ENCODE measurements around the gene TTYH2.

Gene TTYH2

GRCh38 chr17:74295625-74296547 lies 82.5 kb downstream of the TTYH2 start:
- no peak overlapping the region for H3K4me3 Mint-ChIP-seq
- H3K9me3 Mint-ChIP-seq = peaks cover 2% of the 10 kb centered on the region
- H3K27me3 Mint-ChIP-seq (ENCODE audit: low read depth) = peaks cover 19% of the 10 kb centered on the region
- H3K4me1 Mint-ChIP-seq = peaks cover 32% of the 10 kb centered on the region
- H3K27ac Mint-ChIP-seq = peak overlapping the region; percentile 11 to 34 (median 27)
- no peak for TF ChIP-seq CTCF (IDR thresholded peaks at IDR 0.05; ENCODE audit: unreplicated experiment in 3 of 3)
- H3K36me3 Mint-ChIP-seq (ENCODE audit: low read depth) = no peaks in the 10 kb centered on the region

- no peaks in the 10 kb centered on the region for H3K36me3 Mint-ChIP-seq (ENCODE audit: low read depth)
- peaks cover 2% of the 10 kb centered on the region for H3K9me3 Mint-ChIP-seq
- peak overlapping the region; percentile 11 to 34 (median 27) for H3K27ac Mint-ChIP-seq
- no peak overlapping the region for H3K4me3 Mint-ChIP-seq
- peak; percentile 64 to 69 (median 67) for TF ChIP-seq CTCF (IDR thresholded peaks at IDR 0.05; ENCODE audit: unreplicated experiment in 3 of 3)
- peaks cover 19% of the 10 kb centered on the region for H3K27me3 Mint-ChIP-seq (ENCODE audit: low read depth)
- peaks cover 36% of the 10 kb centered on the region for H3K4me1 Mint-ChIP-seq
Measured at GRCh38 chr17:74296548-74296936, 83.2 kb downstream of the TTYH2 start.

- no peak overlapping the region for H3K4me3 Mint-ChIP-seq
- TF ChIP-seq CTCF (IDR thresholded peaks at IDR 0.05; ENCODE audit: unreplicated experiment in 3 of 3) = no peak
- H3K9me3 Mint-ChIP-seq = peaks cover 2% of the 10 kb centered on the region
Measured at GRCh38 chr17:74297941-74298340, 84.6 kb downstream of the TTYH2 start.

GRCh38 chr17:74298778-74299177 lies 85.4 kb downstream of the TTYH2 start:
- no peaks in the 10 kb centered on the region for H3K36me3 Mint-ChIP-seq (ENCODE audit: low read depth)
- no peak for TF ChIP-seq CTCF (IDR thresholded peaks at IDR 0.05; ENCODE audit: unreplicated experiment in 3 of 3)

More at GRCh38 chr17:74297941-74298340, 84.6 kb downstream of the TTYH2 start:
- H3K27ac Mint-ChIP-seq = no peak overlapping the region
- no peaks in the 10 kb centered on the region for H3K36me3 Mint-ChIP-seq (ENCODE audit: low read depth)
- peaks cover 36% of the 10 kb centered on the region for H3K4me1 Mint-ChIP-seq
- H3K27me3 Mint-ChIP-seq (ENCODE audit: low read depth) = peaks cover 19% of the 10 kb centered on the region

GRCh38 chr17:74299226-74300009 lies 86.0 kb downstream of the TTYH2 start:
- Mint-ChIP-seq H3K27me3 (ENCODE audit: low read depth) (peaks cover 19% of the 10 kb centered on the region), H3K4me1 (peaks cover 36% of the 10 kb centered on the region), H3K27ac (peak overlapping the region in 2 of 3 experiments; percentile 59 to 73), H3K9me3 (peaks cover 2% of the 10 kb centered on the region), H3K4me3 (no peak overlapping the region), H3K36me3 (ENCODE audit: low read depth) (no peaks in the 10 kb centered on the region)
- TF ChIP-seq CTCF (IDR thresholded peaks at IDR 0.05; ENCODE audit: unreplicated experiment in 3 of 3) = no peak

More at GRCh38 chr17:74298778-74299177, 85.4 kb downstream of the TTYH2 start:
- peaks cover 36% of the 10 kb centered on the region for H3K4me1 Mint-ChIP-seq
- H3K27ac Mint-ChIP-seq = peak overlapping the region; percentile 44 to 73 (median 59)
- peaks cover 2% of the 10 kb centered on the region for H3K9me3 Mint-ChIP-seq
- H3K27me3 Mint-ChIP-seq (ENCODE audit: low read depth) = peaks cover 19% of the 10 kb centered on the region
- no peak overlapping the region for H3K4me3 Mint-ChIP-seq

Data from nephron (organoid).